NCI-H345 treated with DMSO at 0.1 percent for 48 hours (cell line): Measurements from ENCODE around the gene HS3ST4.

Source experiments
- DNase-seq: peaks from one replicate; lab custom pipeline; 2025; ENCODE audit not compliant: unreplicated experiment; lab: John Stamatoyannopoulos, UW

Gene HS3ST4

DNA sequence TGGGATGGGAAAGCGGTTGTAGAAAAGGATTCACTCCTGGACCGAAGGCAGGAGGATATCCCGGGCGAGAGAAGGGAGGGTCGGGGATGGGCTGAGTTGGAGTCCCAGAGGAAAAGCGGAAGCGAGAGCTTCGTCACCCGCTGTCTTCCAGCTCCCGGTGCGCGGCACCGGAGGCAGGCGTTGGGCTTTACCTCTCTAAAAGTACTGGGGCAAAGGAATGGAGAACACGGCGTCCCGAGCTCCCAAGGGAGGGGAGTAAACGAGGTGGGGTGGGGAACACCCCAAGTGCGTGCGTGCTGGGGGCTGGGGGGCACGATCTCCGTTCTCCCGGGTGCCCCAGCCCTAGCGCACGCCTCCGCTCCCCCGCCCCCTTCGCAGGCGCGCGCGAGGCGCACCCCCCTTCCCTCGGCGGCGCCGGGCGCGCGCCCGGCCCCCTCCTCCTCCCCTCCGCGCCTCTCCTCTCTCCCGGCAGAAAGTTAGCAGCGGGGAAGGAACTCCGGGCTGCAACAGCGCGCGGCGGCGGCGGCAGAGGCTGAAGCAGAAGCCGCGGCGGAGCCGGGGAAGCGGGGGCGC, at the start of gene HS3ST4:
TSS of gene HS3ST4 (plus strand) at position 441 of the 573 bp plus-strand sequence.
- no peak for DNase-seq

GRCh38 chr16:25643633-25644032, 48.1 kb upstream of the HS3ST4 start:
- no peak for DNase-seq

DNA sequence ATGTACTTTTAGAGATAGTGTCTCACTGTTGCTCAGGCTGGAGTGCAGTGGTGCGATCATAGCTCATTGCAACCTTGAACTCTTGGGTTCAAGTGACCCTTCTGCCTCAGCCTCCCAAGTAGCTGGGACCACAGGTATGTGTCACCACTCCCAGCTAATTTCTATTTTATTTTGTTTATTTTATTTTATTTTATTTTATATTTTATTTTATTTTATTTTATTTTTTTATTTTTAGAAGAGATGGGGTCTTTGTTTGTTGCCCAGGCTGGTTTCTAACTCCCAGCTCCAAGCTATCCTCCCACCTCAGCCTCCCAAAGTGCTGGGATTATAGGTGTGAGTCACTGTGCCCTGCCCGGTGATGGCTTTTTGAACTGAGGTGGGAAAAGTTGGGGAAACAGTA, 35.1 kb upstream of the HS3ST4 start:
- no peak for DNase-seq

- no peak for DNase-seq
These were observed 14.9 kb upstream of the HS3ST4 start for GRCh38 chr16:25676820-25677219.

- no peak for DNase-seq
These were observed 12.2 kb upstream of the HS3ST4 start for GRCh38 chr16:25679511-25679910.

DNA sequence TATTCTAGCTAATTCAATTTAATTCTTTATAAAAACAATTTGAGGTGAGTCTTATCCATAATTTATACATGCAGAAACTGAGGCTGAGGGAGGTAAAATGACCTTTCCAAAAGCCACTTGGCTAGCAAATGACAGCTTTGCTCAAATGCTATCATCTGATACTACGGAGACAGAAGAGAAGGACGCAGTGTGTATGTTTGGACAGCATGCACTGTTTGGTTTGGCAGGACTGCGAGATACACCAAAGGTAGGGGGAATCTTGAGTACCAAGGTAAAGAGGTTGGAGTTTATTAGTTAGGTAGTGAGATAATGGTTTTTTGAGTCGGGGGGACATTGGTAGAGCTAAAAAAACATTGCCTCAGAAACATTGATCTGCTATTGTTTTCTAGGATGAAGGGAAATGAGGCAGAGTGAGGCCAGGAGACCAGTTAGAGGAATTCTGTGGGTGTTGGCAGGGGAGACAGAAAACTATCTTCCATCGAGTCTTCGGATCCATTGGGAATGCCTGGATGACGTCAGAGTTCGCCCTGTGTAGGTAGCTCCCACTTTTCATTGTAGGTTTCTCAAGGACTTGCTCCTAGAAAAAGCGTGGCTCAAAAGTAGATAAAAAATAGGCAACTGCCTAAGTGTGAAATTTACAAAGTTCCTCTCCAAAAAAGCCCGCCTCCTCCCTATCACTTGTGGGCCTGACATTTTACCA, 2.5 kb upstream of the HS3ST4 start:
- no peak for DNase-seq

DNA sequence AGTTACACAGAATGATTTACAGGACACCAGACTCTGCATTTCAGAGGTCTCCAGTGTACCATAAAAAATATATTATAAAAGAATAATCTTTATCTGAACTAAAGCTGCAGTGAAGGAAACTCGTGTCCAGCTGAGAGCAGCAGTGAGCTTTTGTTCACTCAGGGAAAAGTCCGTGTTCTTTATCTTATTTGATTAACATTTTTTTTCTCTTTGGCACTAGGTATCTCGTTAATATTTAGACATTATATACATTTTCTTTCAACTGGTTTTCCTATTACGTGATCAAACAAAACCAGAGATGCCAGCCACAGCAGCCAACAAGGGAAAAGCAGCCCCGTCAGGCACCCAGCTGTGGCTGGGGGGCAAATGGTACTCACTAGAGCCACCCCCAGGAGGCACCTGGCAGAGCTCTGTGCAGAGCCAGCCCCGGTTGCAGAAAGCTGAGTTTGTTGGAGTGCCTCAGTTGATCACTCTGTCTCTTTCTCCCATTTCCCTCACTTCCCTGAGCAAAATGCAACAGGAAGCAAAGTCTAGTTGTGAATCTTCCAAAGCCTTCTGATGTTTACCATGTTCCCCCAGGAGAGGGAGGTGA, 1.1 kb upstream of the HS3ST4 start:
- DNase-seq, result no peak

DNA sequence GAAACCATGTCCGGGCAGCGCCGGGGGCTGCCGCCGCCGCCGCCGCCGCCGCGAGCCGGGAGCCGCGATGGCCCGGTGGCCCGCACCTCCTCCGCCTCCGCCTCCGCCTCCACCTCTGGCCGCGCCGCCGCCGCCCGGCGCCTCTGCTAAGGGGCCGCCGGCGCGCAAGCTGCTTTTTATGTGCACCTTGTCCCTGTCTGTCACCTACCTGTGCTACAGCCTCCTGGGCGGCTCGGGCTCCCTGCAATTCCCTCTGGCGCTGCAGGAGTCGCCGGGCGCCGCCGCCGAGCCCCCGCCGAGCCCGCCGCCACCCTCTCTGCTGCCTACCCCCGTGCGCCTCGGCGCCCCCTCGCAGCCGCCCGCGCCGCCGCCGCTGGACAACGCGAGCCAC, 587 bp downstream of the HS3ST4 start:
- DNase-seq, result no peak

- DNase-seq, result no peak
These were observed 1.2 kb downstream of the HS3ST4 start for GRCh38 chr16:25692742-25693508.

- no peak for DNase-seq
These were observed 1.9 kb downstream of the HS3ST4 start for GRCh38 chr16:25693631-25694030.

DNA sequence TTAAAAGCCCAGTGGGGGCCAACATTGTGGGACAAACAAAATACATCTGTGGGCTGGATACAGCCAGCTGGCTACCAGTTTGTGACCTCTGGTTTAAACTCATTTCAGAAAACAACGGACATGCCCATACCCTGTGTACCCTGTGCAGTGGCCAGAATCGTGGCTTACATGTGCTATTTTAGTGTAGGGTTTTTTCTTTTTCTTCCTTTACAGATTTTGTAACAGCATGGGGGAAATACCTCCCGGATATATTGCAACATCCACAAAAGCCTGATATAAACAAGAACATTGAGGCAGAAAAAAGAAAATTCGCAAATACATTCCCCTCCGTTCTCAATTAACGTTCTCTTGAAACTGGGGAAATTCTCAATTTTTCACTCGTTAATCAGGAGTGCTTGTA, 7.3 kb downstream of the HS3ST4 start:
- DNase-seq, result no peak

- DNase-seq, result no peak
These were observed 8.8 kb downstream of the HS3ST4 start for GRCh38 chr16:25700547-25700946.

DNA sequence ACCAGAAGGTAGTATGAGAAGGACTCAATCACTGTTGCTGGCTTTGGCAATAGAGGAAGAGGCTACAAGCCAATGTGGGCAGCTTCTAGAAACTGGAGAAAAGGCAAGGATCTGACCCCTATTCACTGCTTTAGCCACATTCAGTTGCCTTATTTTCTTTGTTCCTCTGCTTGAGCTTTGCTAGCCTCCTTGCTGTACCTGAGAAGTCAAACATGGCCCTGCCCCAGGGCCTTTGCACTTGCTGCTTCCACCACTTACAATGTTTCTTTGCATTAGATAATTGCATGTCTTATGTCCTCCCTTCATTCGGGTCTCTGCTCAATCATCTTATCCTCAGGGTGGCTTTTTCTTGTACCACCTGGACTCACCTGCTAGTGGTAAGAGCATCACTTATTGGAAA, 15.8 kb downstream of the HS3ST4 start:
- no peak for DNase-seq

DNA sequence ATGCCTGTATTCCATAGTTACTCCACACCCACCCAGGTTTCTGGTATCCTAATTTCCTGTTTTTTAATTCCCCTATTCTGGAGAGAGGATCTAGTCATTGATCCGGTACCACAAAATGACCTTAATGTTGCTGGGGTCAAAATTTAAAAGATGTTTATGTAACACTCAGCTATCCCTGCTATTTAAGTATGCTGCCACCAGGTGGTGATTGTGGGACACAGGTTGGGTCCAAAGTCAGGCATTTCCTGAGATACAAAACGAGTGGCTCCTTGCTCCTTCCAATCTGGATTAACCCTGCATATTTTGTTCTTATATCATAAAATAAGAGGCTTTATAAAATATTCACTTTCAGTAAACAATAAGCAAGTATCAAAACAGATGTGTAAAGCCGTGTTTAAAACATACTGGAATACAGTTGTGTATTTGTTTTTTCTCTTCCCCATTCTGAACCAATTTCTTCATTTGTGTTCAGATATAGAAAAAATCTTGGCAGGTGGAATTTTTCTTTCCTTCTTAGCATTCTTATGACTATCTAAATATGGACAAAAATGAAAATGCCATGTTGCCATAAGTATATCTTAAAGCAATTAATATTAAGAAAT, 16.3 kb downstream of the HS3ST4 start:
- DNase-seq, result no peak

GRCh38 chr16:25709213-25709612, 17.5 kb downstream of the HS3ST4 start:
- DNase-seq, result no peak

GRCh38 chr16:25713785-25714570, 22.2 kb downstream of the HS3ST4 start:
- no peak for DNase-seq

GRCh38 chr16:25716186-25716585, 24.4 kb downstream of the HS3ST4 start:
- DNase-seq, result no peak

DNA sequence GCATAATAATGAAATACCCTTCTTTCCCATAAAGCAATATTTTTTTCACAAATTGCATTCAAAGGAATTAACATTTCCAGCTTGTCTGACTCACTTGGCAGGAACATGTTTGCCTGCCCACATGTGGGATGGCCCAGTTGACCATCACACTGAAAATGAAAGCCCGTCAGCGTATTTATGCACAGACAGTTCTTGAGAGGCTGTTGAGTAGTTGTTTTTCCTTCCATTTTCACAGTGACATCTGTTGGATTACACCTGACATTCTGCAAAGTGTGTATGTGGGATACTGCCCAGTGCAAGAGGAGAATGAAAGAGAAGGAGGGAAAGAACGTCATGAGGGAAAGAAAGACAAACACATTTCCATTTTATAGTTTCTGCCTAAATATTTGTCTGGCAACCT, 29.7 kb downstream of the HS3ST4 start:
- DNase-seq, result no peak

GRCh38 chr16:25726430-25727098, 34.8 kb downstream of the HS3ST4 start:
- DNase-seq, result no peak
